HepG2 (cell line): ENCODE results near the gene ZNF653. TPM values are rescaled to one million over a fixed set of nuclear protein-coding genes. Genes with fewer than 3 reads are reported as not detected.

Source experiments
- CC2D1A ChIP-seq: sonication (generic); formaldehyde crosslinking; IDR thresholded peaks from 2 replicates; pipeline ENCODE4 v1.8.1; 2023; ENCODE audit warnings: mild to moderate bottlenecking, missing genetic modification reagents
- DNMT1 ChIP-seq: sonication (generic); formaldehyde crosslinking; IDR thresholded peaks from 2 replicates; pipeline ENCODE4 v1.5.1; 2020; ENCODE audit warnings: mild to moderate bottlenecking, missing genetic modification reagents
- MIER3 ChIP-seq: IDR thresholded peaks from 2 replicates; pipeline ENCODE4 v1.6.1; 2016; ENCODE audit warnings: missing compliant biosample characterization, borderline replicate concordance
- NRL ChIP-seq: sonication (generic); formaldehyde crosslinking; IDR thresholded peaks from 2 replicates; pipeline ENCODE4 v1.5.0; 2020; ENCODE audit warnings: missing genetic modification reagents, mild to moderate bottlenecking, moderate library complexity, borderline replicate concordance
- PRDM10 ChIP-seq: sonication (generic); formaldehyde crosslinking; IDR thresholded peaks from 2 replicates; pipeline ENCODE4 v1.4.0; 2020; ENCODE audit warnings: low read depth, missing genetic modification reagents
- SATB2 ChIP-seq: sonication (generic); formaldehyde crosslinking; IDR thresholded peaks from 2 replicates; pipeline ENCODE4 v1.5.0; 2020; ENCODE audit warnings: missing genetic modification reagents
- SP5 ChIP-seq: IDR thresholded peaks from 2 replicates; pipeline ENCODE4 v1.6.1; 2016; ENCODE audit warnings: low read depth, borderline replicate concordance
- ZFP37 ChIP-seq: sonication (generic); formaldehyde crosslinking; IDR thresholded peaks from 2 replicates; pipeline ENCODE4 v1.4.0; 2020; ENCODE audit warnings: missing genetic modification reagents, borderline replicate concordance
- ZNF75D ChIP-seq: sonication (generic); formaldehyde crosslinking; IDR thresholded peaks from 2 replicates; pipeline ENCODE4 v1.8.1; 2023; ENCODE audit warnings: missing genetic modification reagents, mild to moderate bottlenecking, borderline replicate concordance
- ZSCAN25 ChIP-seq: sonication (generic); formaldehyde crosslinking; IDR thresholded peaks from 2 replicates; pipeline ENCODE4 v1.8.0; 2022; ENCODE audit warnings: mild to moderate bottlenecking, missing genetic modification reagents
- polyA plus RNA-seq, 8 experiments: library from polyadenylated mRNA; depleted of rRNA in 3 of 8; stranded (reverse) in 7 of 8; unstranded in 1 of 8; fragments of >200 nt; fragmentation: Illumina TruSeq in 4 of 8; extraction: Trizol in 4 of 8; gene quantifications; 2 replicates each; pipeline versions ENCODE4 v1.2.1 to v1.2.3, GENCODE V29; 2011 to 2016; ENCODE audit warnings: low read depth in 4 of 8, missing spikeins in 1 of 8, mixed read lengths in 1 of 8; ENCODE audit not compliant: insufficient read depth in 1 of 8
- total RNA-seq, 5 experiments: library from RNA; depleted of rRNA; stranded (reverse); fragments of >200 nt; fragmentation: Illumina TruSeq; extraction: Trizol; gene quantifications; 2 replicates each; pipeline ENCODE4 v1.2.3, GENCODE V29; 2016; ENCODE audit warnings: low read depth in 1 of 5
- TF ChIP-seq, protein P1 (sequence below), 2 experiments: sonication (generic) in 1 of 2; formaldehyde crosslinking in 1 of 2; IDR thresholded peaks; 2 replicates each; pipeline versions ENCODE4 v1.4.0 to v1.6.1; 2016 to 2020; ENCODE audit warnings: borderline replicate concordance in 1 of 2, low read depth in 1 of 2, mild to moderate bottlenecking in 1 of 2, missing genetic modification reagents in 1 of 2
- TF ChIP-seq, protein P2 (sequence below): sonication (generic); formaldehyde crosslinking; IDR thresholded peaks from 2 replicates; pipeline ENCODE4 v1.5.0; 2020; ENCODE audit warnings: mild to moderate bottlenecking, missing genetic modification reagents, borderline replicate concordance
- TF ChIP-seq, protein P3 (sequence below): sonication (generic); formaldehyde crosslinking; IDR thresholded peaks from 2 replicates; pipeline ENCODE4 v1.5.0; 2020; ENCODE audit warnings: mild to moderate bottlenecking, missing genetic modification reagents, moderate library complexity

The ZNF653 gene
- total and polyA plus RNA-seq, 2 of the 13 experiments (the other 11 are each of a cell fraction or from before 2014, with no cell fraction given) = 4.7 to 7.1 TPM

DNA sequence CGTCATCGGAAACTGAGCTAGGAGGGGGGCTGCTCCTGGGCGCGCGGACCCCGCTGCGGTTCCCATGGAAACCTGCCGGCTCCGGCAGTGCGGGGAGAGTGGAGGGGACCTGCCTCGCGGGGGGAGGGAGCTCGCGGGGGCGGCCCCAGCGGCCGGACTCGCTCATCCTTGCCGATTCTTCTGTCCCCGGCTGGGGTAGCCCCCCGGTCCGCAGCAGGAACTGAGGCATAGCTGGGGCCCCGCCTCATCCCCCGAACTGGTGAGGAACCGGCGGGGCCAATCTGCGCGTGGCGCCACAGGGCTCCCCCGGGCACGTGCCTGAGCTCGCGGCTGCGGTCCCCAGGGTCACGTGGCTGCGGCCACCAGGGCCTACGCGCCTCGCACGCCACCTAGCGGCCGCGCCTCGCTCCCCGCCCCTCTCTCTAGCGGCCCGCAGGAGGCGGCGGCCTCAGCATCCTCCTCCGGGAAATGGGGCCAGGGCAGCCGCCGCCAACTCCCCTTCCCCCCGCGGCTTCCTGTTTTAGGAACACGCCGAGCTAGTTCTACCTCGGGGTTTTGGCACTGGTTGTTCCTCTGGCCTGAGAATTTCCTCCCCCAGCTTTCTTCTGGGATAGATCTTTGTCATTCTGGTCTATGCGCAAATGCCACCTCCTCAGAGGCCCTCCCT is 23.1 kb downstream of the ZNF653 start (continued):
- TF ChIP-seq, protein P1, sequence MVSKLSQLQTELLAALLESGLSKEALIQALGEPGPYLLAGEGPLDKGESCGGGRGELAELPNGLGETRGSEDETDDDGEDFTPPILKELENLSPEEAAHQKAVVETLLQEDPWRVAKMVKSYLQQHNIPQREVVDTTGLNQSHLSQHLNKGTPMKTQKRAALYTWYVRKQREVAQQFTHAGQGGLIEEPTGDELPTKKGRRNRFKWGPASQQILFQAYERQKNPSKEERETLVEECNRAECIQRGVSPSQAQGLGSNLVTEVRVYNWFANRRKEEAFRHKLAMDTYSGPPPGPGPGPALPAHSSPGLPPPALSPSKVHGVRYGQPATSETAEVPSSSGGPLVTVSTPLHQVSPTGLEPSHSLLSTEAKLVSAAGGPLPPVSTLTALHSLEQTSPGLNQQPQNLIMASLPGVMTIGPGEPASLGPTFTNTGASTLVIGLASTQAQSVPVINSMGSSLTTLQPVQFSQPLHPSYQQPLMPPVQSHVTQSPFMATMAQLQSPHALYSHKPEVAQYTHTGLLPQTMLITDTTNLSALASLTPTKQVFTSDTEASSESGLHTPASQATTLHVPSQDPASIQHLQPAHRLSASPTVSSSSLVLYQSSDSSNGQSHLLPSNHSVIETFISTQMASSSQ (IDR thresholded peaks at IDR 0.05; ENCODE audit: low read depth) = no peak
- TF ChIP-seq, protein P1 (CRISPR knock-in tag; IDR thresholded peaks at IDR 0.05; ENCODE audit: borderline replicate concordance) = peak; percentile 51; the same call in 1 of the 2 replicates
- TF ChIP-seq SATB2 (CRISPR knock-in tag) (no peak), CC2D1A (CRISPR knock-in tag) (no peak), NRL (CRISPR knock-in tag) (peak; percentile 56), MIER3 (CRISPR knock-in tag) (peak; percentile 32; the same call in 1 of the 2 replicates), SP5 (peak; percentile 60; the same call in 1 of the 2 replicates), PRDM10 (CRISPR knock-in tag) (no peak), ZSCAN25 (no peak), ZFP37 (peak; percentile 74; the same call in 1 of the 2 replicates), DNMT1 (CRISPR knock-in tag) (peak; percentile 73; the same call in 1 of the 2 replicates), ZNF75D (0 out of 2 replicates have a peak, but pooled peaks have one; percentile 46)
- TF ChIP-seq, protein P2, sequence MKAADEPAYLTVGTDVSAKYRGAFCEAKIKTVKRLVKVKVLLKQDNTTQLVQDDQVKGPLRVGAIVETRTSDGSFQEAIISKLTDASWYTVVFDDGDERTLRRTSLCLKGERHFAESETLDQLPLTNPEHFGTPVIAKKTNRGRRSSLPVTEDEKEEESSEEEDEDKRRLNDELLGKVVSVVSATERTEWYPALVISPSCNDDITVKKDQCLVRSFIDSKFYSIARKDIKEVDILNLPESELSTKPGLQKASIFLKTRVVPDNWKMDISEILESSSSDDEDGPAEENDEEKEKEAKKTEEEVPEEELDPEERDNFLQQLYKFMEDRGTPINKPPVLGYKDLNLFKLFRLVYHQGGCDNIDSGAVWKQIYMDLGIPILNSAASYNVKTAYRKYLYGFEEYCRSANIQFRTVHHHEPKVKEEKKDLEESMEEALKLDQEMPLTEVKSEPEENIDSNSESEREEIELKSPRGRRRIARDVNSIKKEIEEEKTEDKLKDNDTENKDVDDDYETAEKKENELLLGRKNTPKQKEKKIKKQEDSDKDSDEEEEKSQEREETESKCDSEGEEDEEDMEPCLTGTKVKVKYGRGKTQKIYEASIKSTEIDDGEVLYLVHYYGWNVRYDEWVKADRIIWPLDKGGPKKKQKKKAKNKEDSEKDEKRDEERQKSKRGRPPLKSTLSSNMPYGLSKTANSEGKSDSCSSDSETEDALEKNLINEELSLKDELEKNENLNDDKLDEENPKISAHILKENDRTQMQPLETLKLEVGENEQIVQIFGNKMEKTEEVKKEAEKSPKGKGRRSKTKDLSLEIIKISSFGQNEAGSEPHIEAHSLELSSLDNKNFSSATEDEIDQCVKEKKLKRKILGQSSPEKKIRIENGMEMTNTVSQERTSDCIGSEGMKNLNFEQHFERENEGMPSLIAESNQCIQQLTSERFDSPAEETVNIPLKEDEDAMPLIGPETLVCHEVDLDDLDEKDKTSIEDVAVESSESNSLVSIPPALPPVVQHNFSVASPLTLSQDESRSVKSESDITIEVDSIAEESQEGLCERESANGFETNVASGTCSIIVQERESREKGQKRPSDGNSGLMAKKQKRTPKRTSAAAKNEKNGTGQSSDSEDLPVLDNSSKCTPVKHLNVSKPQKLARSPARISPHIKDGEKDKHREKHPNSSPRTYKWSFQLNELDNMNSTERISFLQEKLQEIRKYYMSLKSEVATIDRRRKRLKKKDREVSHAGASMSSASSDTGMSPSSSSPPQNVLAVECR (CRISPR knock-in tag) = peak; percentile 72; the same call in 1 of the 2 replicates
- TF ChIP-seq, protein P3, sequence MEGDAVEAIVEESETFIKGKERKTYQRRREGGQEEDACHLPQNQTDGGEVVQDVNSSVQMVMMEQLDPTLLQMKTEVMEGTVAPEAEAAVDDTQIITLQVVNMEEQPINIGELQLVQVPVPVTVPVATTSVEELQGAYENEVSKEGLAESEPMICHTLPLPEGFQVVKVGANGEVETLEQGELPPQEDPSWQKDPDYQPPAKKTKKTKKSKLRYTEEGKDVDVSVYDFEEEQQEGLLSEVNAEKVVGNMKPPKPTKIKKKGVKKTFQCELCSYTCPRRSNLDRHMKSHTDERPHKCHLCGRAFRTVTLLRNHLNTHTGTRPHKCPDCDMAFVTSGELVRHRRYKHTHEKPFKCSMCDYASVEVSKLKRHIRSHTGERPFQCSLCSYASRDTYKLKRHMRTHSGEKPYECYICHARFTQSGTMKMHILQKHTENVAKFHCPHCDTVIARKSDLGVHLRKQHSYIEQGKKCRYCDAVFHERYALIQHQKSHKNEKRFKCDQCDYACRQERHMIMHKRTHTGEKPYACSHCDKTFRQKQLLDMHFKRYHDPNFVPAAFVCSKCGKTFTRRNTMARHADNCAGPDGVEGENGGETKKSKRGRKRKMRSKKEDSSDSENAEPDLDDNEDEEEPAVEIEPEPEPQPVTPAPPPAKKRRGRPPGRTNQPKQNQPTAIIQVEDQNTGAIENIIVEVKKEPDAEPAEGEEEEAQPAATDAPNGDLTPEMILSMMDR (CRISPR knock-in tag) = peak; percentile 94
